SK-N-SH treated with all-trans-retinoic acid at 6 μM for 48 hours (cell line): ENCODE measurements around the gene TNIK.

Experiments
- ATAC-seq: fragments of 200-7000 bp; cut with Tn5 transposase; 3 replicates; pipeline ENCODE4 v1.9.1; 2020; ENCODE audit warnings: mild to moderate bottlenecking, moderate library complexity
- ARNTL ChIP-seq: fragments of 450-650 bp; formaldehyde crosslinking; IDR thresholded peaks from 2 replicates; pipeline ENCODE4 v1.5.0; 2020; ENCODE audit warnings: low read depth, mild to moderate bottlenecking, moderate library complexity, borderline replicate concordance
- BACH2 ChIP-seq: fragments of 250-450 bp; sonication (Bioruptor Pico); IDR thresholded peaks from 2 replicates; pipeline ENCODE4 v1.9.0; 2021; ENCODE audit warnings: mild to moderate bottlenecking, borderline replicate concordance
- CSDC2 ChIP-seq: fragments of 250-450 bp; sonication (Bioruptor Pico); IDR thresholded peaks from 2 replicates; pipeline ENCODE4 v1.5.0; 2020; ENCODE audit warnings: mild to moderate bottlenecking, moderate library complexity
- ESRRG ChIP-seq: fragments of 250-450 bp; sonication (Bioruptor Pico); IDR thresholded peaks from 2 replicates; pipeline ENCODE4 v1.6.1; 2021; ENCODE audit warnings: mild to moderate bottlenecking
- POU6F1 ChIP-seq: fragments of 250-450 bp; sonication (Bioruptor Pico); IDR thresholded peaks from 2 replicates; pipeline ENCODE4 v1.8.0; 2021; ENCODE audit warnings: low read depth, mild to moderate bottlenecking, moderate library complexity, borderline replicate concordance
- PPARA ChIP-seq: fragments of 250-450 bp; sonication (Bioruptor Pico); IDR thresholded peaks from 2 replicates; pipeline ENCODE4 v1.5.0; 2020; ENCODE audit warnings: mild to moderate bottlenecking, borderline replicate concordance
- RARB ChIP-seq: fragments of 250-450 bp; sonication (Bioruptor Pico); IDR thresholded peaks from 2 replicates; pipeline ENCODE4 v1.8.0; 2021; ENCODE audit warnings: mild to moderate bottlenecking, moderate library complexity
- SNAI2 ChIP-seq: fragments of 250-450 bp; sonication (Bioruptor Pico); IDR thresholded peaks from 2 replicates; pipeline ENCODE4 v1.5.0; 2020; ENCODE audit warnings: mild to moderate bottlenecking, moderate library complexity
- TCF4 ChIP-seq: fragments of 250-450 bp; sonication (Bioruptor Pico); IDR thresholded peaks from 2 replicates; pipeline ENCODE4 v1.8.0; 2021; ENCODE audit warnings: mild to moderate bottlenecking, moderate library complexity, borderline replicate concordance
- TOX ChIP-seq: fragments of 250-450 bp; sonication (Bioruptor Pico); IDR thresholded peaks from 2 replicates; pipeline ENCODE4 v1.8.0; 2021; ENCODE audit warnings: mild to moderate bottlenecking, moderate library complexity, borderline replicate concordance
- TSHZ2 ChIP-seq: fragments of 250-450 bp; sonication (Bioruptor Pico); IDR thresholded peaks from 2 replicates; pipeline ENCODE4 v1.5.0; 2020; ENCODE audit warnings: mild to moderate bottlenecking, moderate library complexity
- ZC3H10 ChIP-seq: fragments of 250-450 bp; sonication (Bioruptor Pico); IDR thresholded peaks from 2 replicates; pipeline ENCODE4 v1.5.1; 2021; ENCODE audit warnings: mild to moderate bottlenecking, moderate library complexity
- ZFP3 ChIP-seq: fragments of 250-450 bp; sonication (Bioruptor Pico); IDR thresholded peaks from 2 replicates; pipeline ENCODE4 v1.5.0; 2020; ENCODE audit warnings: mild to moderate bottlenecking, moderate library complexity
- ZFP30 ChIP-seq: fragments of 450-650 bp; formaldehyde crosslinking; IDR thresholded peaks from 2 replicates; pipeline ENCODE4 v1.5.0; 2022; ENCODE audit warnings: mild to moderate bottlenecking, moderate library complexity
- ZNF565 ChIP-seq: fragments of 450-650 bp; formaldehyde crosslinking; conservative IDR thresholded peaks from 2 replicates; pipeline ENCODE4 v1.5.0; 2020; ENCODE audit warnings: low read depth, mild to moderate bottlenecking, moderate library complexity
- ZNF70 ChIP-seq: fragments of 450-650 bp; formaldehyde crosslinking; IDR thresholded peaks from 2 replicates; pipeline ENCODE4 v1.5.0; 2020; ENCODE audit warnings: mild to moderate bottlenecking, moderate library complexity
- TF ChIP-seq, protein P1 (sequence below): fragments of 250-450 bp; sonication (Bioruptor Pico); IDR thresholded peaks from 2 replicates; pipeline ENCODE4 v1.5.1; 2020; ENCODE audit warnings: low read depth, mild to moderate bottlenecking, moderate library complexity
- TF ChIP-seq, protein P2 (sequence below): fragments of 250-450 bp; sonication (Bioruptor Pico); IDR thresholded peaks from 2 replicates; pipeline ENCODE4 v1.8.0; 2020; ENCODE audit warnings: mild to moderate bottlenecking, moderate library complexity, borderline replicate concordance

The TNIK gene

DNA sequence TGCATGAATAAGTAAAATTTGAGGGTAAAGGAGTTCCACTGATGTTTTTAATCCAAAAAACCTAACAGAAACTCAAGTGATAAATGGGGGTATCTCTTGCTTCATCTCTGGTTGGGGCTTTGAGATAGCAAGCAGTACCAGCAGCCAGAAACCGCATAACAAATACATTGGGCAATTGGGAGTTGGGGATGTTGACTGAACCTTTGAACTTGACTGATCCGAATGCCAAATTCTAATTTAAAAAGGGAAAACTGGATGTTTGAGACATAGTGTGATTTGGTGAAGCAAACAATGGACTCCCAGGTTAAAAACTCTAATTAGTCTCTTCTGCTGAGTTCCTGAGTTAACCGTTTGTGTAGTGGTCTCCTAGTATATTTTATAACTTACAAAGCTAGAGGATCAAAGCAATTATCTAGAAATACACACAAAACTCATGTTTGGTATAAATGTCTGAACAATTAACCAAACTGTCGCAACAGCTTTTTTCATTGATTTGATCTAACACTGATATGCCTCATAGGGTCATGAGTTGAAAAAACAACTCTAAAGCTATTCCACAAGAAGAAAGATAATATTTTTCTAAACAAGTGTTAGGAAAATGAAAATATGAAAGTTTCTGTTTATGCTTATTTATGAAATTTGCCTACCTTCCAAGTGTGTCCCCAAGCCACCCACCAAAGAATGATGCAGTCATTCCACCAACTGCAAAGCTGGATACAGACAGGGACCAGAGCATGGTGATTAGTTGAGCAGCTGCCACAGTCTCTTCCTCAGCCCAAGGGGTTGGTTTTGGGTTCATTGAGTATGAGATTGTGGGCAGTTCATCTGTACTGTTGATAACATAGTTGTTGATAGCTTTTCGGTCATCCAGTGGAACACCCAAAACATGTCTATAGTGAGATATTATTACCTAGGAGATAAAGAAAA, 446.1 kb downstream of the TNIK start:
- TF ChIP-seq CSDC2 (CRISPR knock-in tag) (no peak), RARB (CRISPR knock-in tag) (no peak), TOX (CRISPR knock-in tag) (no peak), PPARA (no peak), ZFP3 (CRISPR knock-in tag) (no peak), TSHZ2 (CRISPR knock-in tag) (no peak), TCF4 (no peak), ARNTL (no peak)
- TF ChIP-seq, protein P1, sequence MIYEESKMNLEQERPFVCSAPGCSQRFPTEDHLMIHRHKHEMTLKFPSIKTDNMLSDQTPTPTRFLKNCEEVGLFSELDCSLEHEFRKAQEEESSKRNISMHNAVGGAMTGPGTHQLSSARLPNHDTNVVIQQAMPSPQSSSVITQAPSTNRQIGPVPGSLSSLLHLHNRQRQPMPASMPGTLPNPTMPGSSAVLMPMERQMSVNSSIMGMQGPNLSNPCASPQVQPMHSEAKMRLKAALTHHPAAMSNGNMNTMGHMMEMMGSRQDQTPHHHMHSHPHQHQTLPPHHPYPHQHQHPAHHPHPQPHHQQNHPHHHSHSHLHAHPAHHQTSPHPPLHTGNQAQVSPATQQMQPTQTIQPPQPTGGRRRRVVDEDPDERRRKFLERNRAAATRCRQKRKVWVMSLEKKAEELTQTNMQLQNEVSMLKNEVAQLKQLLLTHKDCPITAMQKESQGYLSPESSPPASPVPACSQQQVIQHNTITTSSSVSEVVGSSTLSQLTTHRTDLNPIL (CRISPR knock-in tag): no peak
- no peak for ATAC-seq

- no peak for TF ChIP-seq ZC3H10 (CRISPR knock-in tag)
- no peak for TF ChIP-seq ZNF70
- TF ChIP-seq BACH2 (CRISPR knock-in tag): no peak
- no peak for TF ChIP-seq ZNF565 (CRISPR knock-in tag)
- no peak for TF ChIP-seq POU6F1 (CRISPR knock-in tag)
- no peak for TF ChIP-seq SNAI2
- no peak for TF ChIP-seq ESRRG (CRISPR knock-in tag)
- TF ChIP-seq, protein P2, sequence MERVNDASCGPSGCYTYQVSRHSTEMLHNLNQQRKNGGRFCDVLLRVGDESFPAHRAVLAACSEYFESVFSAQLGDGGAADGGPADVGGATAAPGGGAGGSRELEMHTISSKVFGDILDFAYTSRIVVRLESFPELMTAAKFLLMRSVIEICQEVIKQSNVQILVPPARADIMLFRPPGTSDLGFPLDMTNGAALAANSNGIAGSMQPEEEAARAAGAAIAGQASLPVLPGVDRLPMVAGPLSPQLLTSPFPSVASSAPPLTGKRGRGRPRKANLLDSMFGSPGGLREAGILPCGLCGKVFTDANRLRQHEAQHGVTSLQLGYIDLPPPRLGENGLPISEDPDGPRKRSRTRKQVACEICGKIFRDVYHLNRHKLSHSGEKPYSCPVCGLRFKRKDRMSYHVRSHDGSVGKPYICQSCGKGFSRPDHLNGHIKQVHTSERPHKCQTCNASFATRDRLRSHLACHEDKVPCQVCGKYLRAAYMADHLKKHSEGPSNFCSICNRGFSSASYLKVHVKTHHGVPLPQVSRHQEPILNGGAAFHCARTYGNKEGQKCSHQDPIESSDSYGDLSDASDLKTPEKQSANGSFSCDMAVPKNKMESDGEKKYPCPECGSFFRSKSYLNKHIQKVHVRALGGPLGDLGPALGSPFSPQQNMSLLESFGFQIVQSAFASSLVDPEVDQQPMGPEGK: no peak
- TF ChIP-seq, protein P1 (CRISPR knock-in tag): no peak
- no peak for TF ChIP-seq ZFP30
- no peak for TF ChIP-seq RARB (CRISPR knock-in tag)
- no peak for TF ChIP-seq CSDC2 (CRISPR knock-in tag)
- TF ChIP-seq, all 23 proteins: peak for 0
- ATAC-seq: no peak
Measured at GRCh38 chr3:171011873-171012336, 448.3 kb downstream of the TNIK start.
